Measurements from ENCODE around the gene POTEM. TPM values are rescaled to one million over a fixed set of nuclear protein-coding genes. Genes with fewer than 3 reads are reported as not detected.

The POTEM gene
- total RNA-seq (2022; extraction: Qiagen RNA extraction; ENCODE audit: low read depth) = not detected in 5 replicates

DNA sequence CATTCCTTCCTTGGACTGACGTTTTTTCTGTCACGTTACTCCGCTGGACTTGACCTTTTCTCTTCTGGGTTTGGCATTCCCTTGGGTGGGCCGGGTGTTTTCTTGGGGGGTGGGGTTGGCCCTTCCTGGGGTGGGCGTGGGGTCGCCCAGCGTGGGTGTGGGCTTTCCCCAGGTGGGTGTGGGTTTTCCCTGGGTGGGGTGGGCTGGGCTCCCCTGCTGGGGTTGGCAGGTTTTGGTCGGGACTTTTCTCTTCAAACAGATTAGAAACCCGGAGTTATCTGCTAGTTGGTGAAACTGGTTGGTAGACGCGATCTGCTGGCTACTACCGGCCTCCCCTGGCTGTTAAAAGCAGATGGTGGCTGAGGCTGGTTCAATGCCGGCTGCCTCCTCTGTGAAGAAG lies at the start of gene POTEM:
Gene POTEM, plus strand, starts transcription at position 301 of the 400 bp plus-strand sequence. Its CDS starts 52 bp downstream, at position 353.

